ENCODE results near the gene CPA2. TPM values are rescaled to one million over a fixed set of nuclear protein-coding genes. Genes with fewer than 3 reads are reported as not detected.
A peak's percentile ranks its signal among the peaks of the same experiment; 100 is the strongest.

The CPA2 gene
- total RNA-seq, 1 donor from 2014 or later: not detected

GRCh38 chr7:130279286-130279685 lies 12.6 kb downstream of the CPA2 start:
- no peak for DNase-seq (ENCODE audit: low read depth in 2 of 2)

GRCh38 chr7:130279906-130280305 lies 13.2 kb downstream of the CPA2 start:
- no peak for DNase-seq (ENCODE audit: low read depth in 2 of 2)

- DNase-seq (ENCODE audit: low read depth in 2 of 2): no peak
These were observed 14.6 kb downstream of the CPA2 start for GRCh38 chr7:130281260-130281659.

GRCh38 chr7:130286881-130287280 lies 20.2 kb downstream of the CPA2 start:
- peak in 1 of 2 donors; percentile 7 for DNase-seq (ENCODE audit: low read depth in 2 of 2)

GRCh38 chr7:130288168-130288567 lies 21.5 kb downstream of the CPA2 start:
- DNase-seq (ENCODE audit: low read depth in 2 of 2): no peak

GRCh38 chr7:130288829-130289228 lies 22.2 kb downstream of the CPA2 start:
- peak in 1 of 2 donors; percentile 15 for DNase-seq (ENCODE audit: low read depth in 2 of 2)

GRCh38 chr7:130289478-130289877 lies 22.8 kb downstream of the CPA2 start:
- no peak for DNase-seq (ENCODE audit: low read depth in 2 of 2)

GRCh38 chr7:130290745-130291144 lies 24.1 kb downstream of the CPA2 start:
- DNase-seq (ENCODE audit: low read depth in 2 of 2): peak in 1 of 2 donors; percentile 13

GRCh38 chr7:130292682-130293257 lies 26.1 kb downstream of the CPA2 start, which contains the start of gene CPA4:
Gene CPA4 (plus strand): TSS chr7:130293161. CDS start chr7:130293181, 20 bp downstream.
- DNase-seq (ENCODE audit: low read depth in 2 of 2): peak in 1 of 2 donors; percentile 41

GRCh38 chr7:130293521-130293920 lies 26.9 kb downstream of the CPA2 start:
- DNase-seq (ENCODE audit: low read depth in 2 of 2): no peak

- DNase-seq (ENCODE audit: low read depth in 2 of 2): no peak
These were observed 27.7 kb downstream of the CPA2 start for GRCh38 chr7:130294314-130294713.

GRCh38 chr7:130296221-130296951 lies 29.7 kb downstream of the CPA2 start:
- DNase-seq (ENCODE audit: low read depth in 2 of 2): no peak

- no peak for DNase-seq (ENCODE audit: low read depth in 2 of 2)
These were observed 31.2 kb downstream of the CPA2 start for GRCh38 chr7:130297628-130298543.

- no peak for DNase-seq (ENCODE audit: low read depth in 2 of 2)
These were observed 32.1 kb downstream of the CPA2 start for GRCh38 chr7:130298544-130299326.

GRCh38 chr7:130299866-130300265 lies 33.2 kb downstream of the CPA2 start:
- DNase-seq (ENCODE audit: low read depth in 2 of 2): no peak

- no peak for DNase-seq (ENCODE audit: low read depth in 2 of 2)
These were observed 34.9 kb downstream of the CPA2 start for GRCh38 chr7:130301501-130302020.

- no peak for DNase-seq (ENCODE audit: low read depth in 2 of 2)
These were observed 36.0 kb downstream of the CPA2 start for GRCh38 chr7:130302649-130303048.

- DNase-seq (ENCODE audit: low read depth in 2 of 2): no peak
These were observed 36.5 kb downstream of the CPA2 start for GRCh38 chr7:130303127-130303526.

- no peak for DNase-seq (ENCODE audit: low read depth in 2 of 2)
These were observed 36.9 kb downstream of the CPA2 start for GRCh38 chr7:130303551-130303950.

GRCh38 chr7:130303982-130304381 lies 37.3 kb downstream of the CPA2 start:
- DNase-seq (ENCODE audit: low read depth in 2 of 2): no peak

- DNase-seq (ENCODE audit: low read depth in 2 of 2): no peak
These were observed 38.2 kb downstream of the CPA2 start for GRCh38 chr7:130304878-130305277.
